Ascending aorta (tissue), 2 donors: ENCODE results near the gene ELOVL6. TPM values are rescaled to one million over a fixed set of nuclear protein-coding genes. Genes with fewer than 3 reads are reported as not detected.

Experiments
- DNase-seq, 2 donors: peaks; one replicate each; pipeline ENCODE4 v3.0.0-alpha.2; 2019; ENCODE audit warnings: low spot score in 2 of 2
- H3K27ac ChIP-seq, 2 donors: fragments of 200-600 bp; sonication (generic); one replicate each; pipeline ENCODE4 v1.5.1; 2016 to 2017; ENCODE audit warnings: mild to moderate bottlenecking in 1 of 2
- H3K27me3 ChIP-seq: fragments of 200-600 bp; sonication (generic); one replicate; pipeline ENCODE4 v1.5.1; 2017
- H3K36me3 ChIP-seq, 2 donors: fragments of 200-600 bp; sonication (generic); one replicate each; pipeline ENCODE4 v1.5.1; 2016
- H3K4me1 ChIP-seq, 2 donors: fragments of 200-600 bp; sonication (generic); one replicate each; pipeline ENCODE4 v1.5.1; 2016 to 2017; ENCODE audit warnings: mild to moderate bottlenecking in 1 of 2
- H3K4me3 ChIP-seq, 2 donors: fragments of 200-600 bp; sonication (generic); one replicate each; pipeline ENCODE4 v1.5.1; 2016 to 2017; ENCODE audit warnings: mild to moderate bottlenecking in 1 of 2
- H3K9me3 ChIP-seq, 2 donors: fragments of 200-600 bp; sonication (generic); one replicate each; pipeline ENCODE4 v1.5.1; 2016
- CTCF ChIP-seq, 3 experiments: fragments of 200-600 bp in 2 of 3; fragments of 450-650 bp in 1 of 3; sonication (generic) in 2 of 3; IDR thresholded peaks; one replicate each; pipeline ENCODE4 v1.5.1; 2016 to 2019; ENCODE audit warnings: antibody characterized with exemption in 3 of 3, mild to moderate bottlenecking in 1 of 3, moderate library complexity in 1 of 3
- intact Hi-C: fragments of 100-400 bp; cut with DNase I; formaldehyde crosslinking; loops from one replicate; pipeline ENCODE4 v1.15.1; 2023
- total RNA-seq: library from RNA; depleted of rRNA; stranded (reverse); fragments of >200 nt; gene quantifications from one replicate; pipeline ENCODE4 v1.1.0, GENCODE V29; 2016

Gene ELOVL6
- total RNA-seq, 1 donor from 2014 or later, result 0.64 TPM

- TF ChIP-seq CTCF (IDR thresholded peaks at IDR 0.05), result no peak
- H3K4me1 ChIP-seq, result no peaks in the 10 kb centered on the region
- no peak for DNase-seq
- H3K9me3 ChIP-seq, result no peaks in the 10 kb centered on the region
- no peaks in the 10 kb centered on the region for H3K27me3 ChIP-seq
- intact Hi-C loops, result no loop called here
- no peak overlapping the region for H3K27ac ChIP-seq
- H3K36me3 ChIP-seq, result no peaks in the 10 kb centered on the region
- no peak overlapping the region for H3K4me3 ChIP-seq
Observed at GRCh38 chr4:110108960-110109359, 89.5 kb downstream of the ELOVL6 start.

- no peak for DNase-seq
- TF ChIP-seq CTCF (IDR thresholded peaks at IDR 0.05), result no peak
- H3K4me1 ChIP-seq, result no peaks in the 10 kb centered on the region
- no peak overlapping the region for H3K27ac ChIP-seq
- H3K36me3 ChIP-seq, result no peaks in the 10 kb centered on the region
- no peaks in the 10 kb centered on the region for H3K27me3 ChIP-seq
- intact Hi-C loops, result no loop called here
- no peak overlapping the region for H3K4me3 ChIP-seq
- no peaks in the 10 kb centered on the region for H3K9me3 ChIP-seq
Observed at GRCh38 chr4:110108422-110108821, 90.0 kb downstream of the ELOVL6 start.

- no peaks in the 10 kb centered on the region for H3K4me1 ChIP-seq
- DNase-seq, result no peak
- H3K9me3 ChIP-seq, result no peaks in the 10 kb centered on the region
- H3K36me3 ChIP-seq, result no peaks in the 10 kb centered on the region
- no peaks in the 10 kb centered on the region for H3K27me3 ChIP-seq
- no peak for TF ChIP-seq CTCF (IDR thresholded peaks at IDR 0.05)
- no peak overlapping the region for H3K27ac ChIP-seq
- no peak overlapping the region for H3K4me3 ChIP-seq
- intact Hi-C loops, result no loop called here
Observed at GRCh38 chr4:110107866-110108265, 90.5 kb downstream of the ELOVL6 start.

GRCh38 chr4:110106931-110107296 is 91.5 kb downstream of the ELOVL6 start:
- intact Hi-C loops, result no loop called here
- Histone ChIP-seq H3K36me3 (no peaks in the 10 kb centered on the region), H3K27ac (no peak overlapping the region), H3K4me3 (no peak overlapping the region), H3K9me3 (no peaks in the 10 kb centered on the region), H3K27me3 (no peaks in the 10 kb centered on the region), H3K4me1 (no peaks in the 10 kb centered on the region)
- no peak for TF ChIP-seq CTCF (IDR thresholded peaks at IDR 0.05)
- no peak for DNase-seq

- Histone ChIP-seq H3K4me3 (no peak overlapping the region), H3K9me3 (no peaks in the 10 kb centered on the region), H3K4me1 (no peaks in the 10 kb centered on the region), H3K36me3 (no peaks in the 10 kb centered on the region), H3K27me3 (no peaks in the 10 kb centered on the region), H3K27ac (no peak overlapping the region)
- no peak for TF ChIP-seq CTCF (IDR thresholded peaks at IDR 0.05)
- intact Hi-C loops, result no loop called here
- DNase-seq, result no peak
Observed at GRCh38 chr4:110104661-110105060, 93.8 kb downstream of the ELOVL6 start.

DNA sequence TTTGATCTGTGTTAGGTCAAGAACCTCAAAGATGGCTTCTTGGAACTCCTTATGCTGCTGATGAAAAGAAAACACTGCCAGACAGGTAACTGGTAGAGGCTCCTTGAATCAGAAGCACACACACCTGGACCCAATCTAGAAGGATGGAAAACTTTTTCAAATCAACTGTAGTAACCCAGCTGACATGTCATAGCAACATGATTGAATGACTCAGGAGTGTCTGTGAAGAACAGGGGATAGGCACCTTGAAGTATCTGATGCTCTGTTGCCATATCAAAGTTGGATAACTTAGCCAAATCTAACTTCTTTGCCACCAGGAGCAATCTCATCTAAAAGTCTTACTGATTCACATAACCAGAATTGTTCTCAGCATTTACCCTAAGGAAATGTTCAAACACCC is 98.8 kb downstream of the ELOVL6 start:
- no peak for TF ChIP-seq CTCF (IDR thresholded peaks at IDR 0.05)
- no peak overlapping the region for H3K27ac ChIP-seq
- no peaks in the 10 kb centered on the region for H3K27me3 ChIP-seq
- no peaks in the 10 kb centered on the region for H3K9me3 ChIP-seq
- no peak overlapping the region for H3K4me3 ChIP-seq
- intact Hi-C loops, result no loop called here
- H3K36me3 ChIP-seq, result no peaks in the 10 kb centered on the region
- H3K4me1 ChIP-seq, result no peaks in the 10 kb centered on the region
- no peak for DNase-seq
